Heart right ventricle (tissue), 16 donors: Measurements from ENCODE around the gene TRIM2. TPM values are rescaled to one million over a fixed set of nuclear protein-coding genes. Genes with fewer than 3 reads are reported as not detected.

Experiments
- ATAC-seq, 8 donors: fragments of 200-7000 bp; cut with Tn5 transposase; one replicate each; pipeline ENCODE4 v1.9.1; 2020; ENCODE audit warnings: mild to moderate bottlenecking in 8 of 8, moderate library complexity in 8 of 8, moderate number of reproducible peaks in 1 of 8
- DNase-seq, 2 donors: peaks; one replicate each; pipeline ENCODE4 v3.0.0-alpha.2; 2020
- H3K27ac ChIP-seq, 10 donors: fragments of 200-600 bp; sonication (generic) in 2 of 10; one replicate each; pipeline versions ENCODE4 v1.5.0 to v1.8.0; 2020 to 2022; ENCODE audit warnings: mild to moderate bottlenecking in 3 of 10
- H3K27me3 ChIP-seq, 7 donors: fragments of 200-600 bp; one replicate each; pipeline ENCODE4 v1.8.0; 2021 to 2022; ENCODE audit warnings: mild to moderate bottlenecking in 2 of 7
- H3K36me3 ChIP-seq, 9 donors: fragments of 200-600 bp; sonication (generic) in 1 of 9; one replicate each; pipeline versions ENCODE4 v1.5.0 to v1.8.0; 2020 to 2022; ENCODE audit warnings: mild to moderate bottlenecking in 2 of 9
- H3K4me1 ChIP-seq, 9 donors: fragments of 200-600 bp; sonication (generic) in 1 of 9; one replicate each; pipeline versions ENCODE4 v1.5.0 to v1.8.0; 2020 to 2022; ENCODE audit warnings: mild to moderate bottlenecking in 4 of 9
- H3K4me3 ChIP-seq, 10 donors: fragments of 200-600 bp; sonication (generic) in 2 of 10; one replicate each; pipeline versions ENCODE4 v1.5.0 to v1.8.0; 2020 to 2022; ENCODE audit warnings: mild to moderate bottlenecking in 7 of 10, moderate library complexity in 2 of 10
- H3K9me3 ChIP-seq, 11 donors: fragments of 200-600 bp in 10 of 11; sonication (generic) in 2 of 11; one replicate each; pipeline versions ENCODE4 v1.5.0 to v1.8.0; 2013 to 2022; ENCODE audit warnings: mild to moderate bottlenecking in 2 of 11, control low read depth in 1 of 11, moderate library complexity in 1 of 11
- WGBS, 2 donors: extraction: QIAGEN DNeasy Blood & Tissue Kit; methylation state at CpG; one replicate each; pipeline ENCODE4 v1.1.7; 2013; ENCODE audit warnings: inconsistent platforms in 1 of 2; 5-methylcytosine and 5-hydroxymethylcytosine counted together
- intact Hi-C, 10 donors: fragments of 100-400 bp; cut with DNase I; formaldehyde crosslinking; loops; one replicate each; pipeline versions ENCODE4 v1.11.1 to v1.14.2; 2022
- polyA plus RNA-seq, 2 donors: library from polyadenylated mRNA; stranded (reverse); fragments of 200-250 nt; gene quantifications; one replicate each; pipeline ENCODE4 v1.2.3, GENCODE V29; 2013
- total RNA-seq, 10 donors: library from RNA; stranded (reverse); fragmentation: NEBNext Ultra II Directional in 3 of 10; extraction: Animal tissue kit (Norgen Biotek cat#: 25700) in 3 of 10; gene quantifications; one replicate each; pipeline versions ENCODE4 v1.2.1 to v1.2.4, GENCODE V29; 2021 to 2023
- TF ChIP-seq, protein P1 (sequence below), 9 donors: fragments of 200-600 bp; sonication (generic) in 2 of 9; IDR thresholded peaks; one replicate each; pipeline versions ENCODE4 v1.5.0 to v1.8.0; 2021 to 2022; ENCODE audit warnings: antibody characterized with exemption in 9 of 9, mild to moderate bottlenecking in 5 of 9, moderate library complexity in 1 of 9
- donor health status: Arrhythmogenic right ventricular cardiomyopathy.
- donor health status: ischemic (EF 13 %, LVEDD 7.1; RV severe dilation, severe dysfunction).
- donor health status: healthy with polysubstance abuse.
- donor health status: DM: no; HTN: yes; CAD: no.
- donor health status: DM: no; HTN: no; CAD: no.
- donor health status: ischemic (EF 25% LVEDD 6.9; RV normal size, moderate dysfunction).
- donor health status: ischemic (EF 25% LVEDD 5.7; RV mildly dilated, moderate dysfunction).
- donor health status: healthy.
- donor health status: DM: yes; HTN: yes; CAD: no.
- donor health status: Ischemic cardiomyopathy.
- donor health status: ischemic (EF 35%, LVEDD 5.7; RV mildly dilated, moderate dysfunction).
- donor health status: nonischemic (EF 11% LVEDD 7.7; RV severe dilation, severe dysfunction).
- donor health status: DM: yes; HTN: yes; CAD: no.
- donor health status: PGD.
- donor health status: ischemic (EF 29% LVEDD 5.4; RV normal size, mild dysfunction).
- donor health status: nonischemic (EF 23%, LVEDD 6.1; RV moderate dilation, normal function).

The TRIM2 gene
- total and polyA plus RNA-seq, 12 donors, result 2.8 to 33.2 (median 20.5) TPM

- intact Hi-C loops, result loop anchor here in 9 of 10 donors (2.0 to 10.0 kb wide), 9 partner anchors 32 to 408 kb away; partner anchors contain the start of gene TMEM131L (in 5 of the 9)
- H3K27ac ChIP-seq, result no peak overlapping the region
Observed at GRCh38 chr4:153346563-153346962, 142.3 kb downstream of the TRIM2 start.

GRCh38 chr4:153347117-153347516 lies 142.9 kb downstream of the TRIM2 start:
- no peaks in the 10 kb centered on the region for H3K36me3 ChIP-seq
- no peak overlapping the region for H3K4me3 ChIP-seq
- H3K4me1 ChIP-seq, result peaks cover 0 to 24% (median 14%) of the 10 kb centered on the region in 9 donors
- TF ChIP-seq, protein P1, sequence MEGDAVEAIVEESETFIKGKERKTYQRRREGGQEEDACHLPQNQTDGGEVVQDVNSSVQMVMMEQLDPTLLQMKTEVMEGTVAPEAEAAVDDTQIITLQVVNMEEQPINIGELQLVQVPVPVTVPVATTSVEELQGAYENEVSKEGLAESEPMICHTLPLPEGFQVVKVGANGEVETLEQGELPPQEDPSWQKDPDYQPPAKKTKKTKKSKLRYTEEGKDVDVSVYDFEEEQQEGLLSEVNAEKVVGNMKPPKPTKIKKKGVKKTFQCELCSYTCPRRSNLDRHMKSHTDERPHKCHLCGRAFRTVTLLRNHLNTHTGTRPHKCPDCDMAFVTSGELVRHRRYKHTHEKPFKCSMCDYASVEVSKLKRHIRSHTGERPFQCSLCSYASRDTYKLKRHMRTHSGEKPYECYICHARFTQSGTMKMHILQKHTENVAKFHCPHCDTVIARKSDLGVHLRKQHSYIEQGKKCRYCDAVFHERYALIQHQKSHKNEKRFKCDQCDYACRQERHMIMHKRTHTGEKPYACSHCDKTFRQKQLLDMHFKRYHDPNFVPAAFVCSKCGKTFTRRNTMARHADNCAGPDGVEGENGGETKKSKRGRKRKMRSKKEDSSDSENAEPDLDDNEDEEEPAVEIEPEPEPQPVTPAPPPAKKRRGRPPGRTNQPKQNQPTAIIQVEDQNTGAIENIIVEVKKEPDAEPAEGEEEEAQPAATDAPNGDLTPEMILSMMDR (IDR thresholded peaks at IDR 0.05), result no peak
- no peak for DNase-seq
- ATAC-seq, result no peak
- intact Hi-C loops, result loop anchor here in 9 of 10 donors (2.0 to 10.0 kb wide), 9 partner anchors 32 to 408 kb away; partner anchors contain the start of gene TMEM131L (in 5 of the 9)
- no peaks in the 10 kb centered on the region for H3K9me3 ChIP-seq
- no peak overlapping the region for H3K27ac ChIP-seq
- H3K27me3 ChIP-seq, result no peaks in the 10 kb centered on the region

More at GRCh38 chr4:153346563-153346962, 142.3 kb downstream of the TRIM2 start:
- Histone ChIP-seq H3K27me3 (no peaks in the 10 kb centered on the region), H3K9me3 (no peaks in the 10 kb centered on the region), H3K36me3 (no peaks in the 10 kb centered on the region), H3K4me3 (no peak overlapping the region), H3K4me1 (peaks cover 2 to 29% (median 17%) of the 10 kb centered on the region in 9 donors)
- ATAC-seq, result no peak
- TF ChIP-seq, protein P1 (IDR thresholded peaks at IDR 0.05), result no peak
- DNase-seq, result no peak
- WGBS, 2 donors, result 84 to 87% methylated on average over 5 of the region's 5 CpGs

DNA sequence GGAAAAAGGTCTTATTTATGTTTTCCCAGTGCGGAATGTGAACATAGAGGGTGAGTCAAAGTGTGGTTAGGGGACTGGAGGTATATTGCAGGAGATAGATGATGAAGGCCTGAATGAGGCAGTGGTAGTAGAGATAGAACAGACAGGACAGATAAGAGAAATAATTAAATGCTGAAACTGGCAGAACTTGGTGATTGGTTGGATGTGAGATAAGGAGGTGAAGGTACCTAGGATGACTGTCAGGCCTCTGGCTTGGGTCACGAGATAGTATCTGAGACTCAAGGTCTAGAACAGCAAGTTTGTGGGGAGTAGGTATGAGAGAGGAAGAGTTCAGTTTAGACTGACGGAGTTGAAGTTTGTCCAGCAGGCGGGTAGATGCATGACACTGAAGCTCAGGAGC lies 143.8 kb downstream of the TRIM2 start:
- Histone ChIP-seq H3K4me3 (no peak overlapping the region), H3K9me3 (no peaks in the 10 kb centered on the region), H3K4me1 (peaks cover 0 to 19% (median 14%) of the 10 kb centered on the region in 9 donors), H3K27ac (no peak overlapping the region), H3K27me3 (no peaks in the 10 kb centered on the region), H3K36me3 (no peaks in the 10 kb centered on the region)
- ATAC-seq (no peak), DNase-seq (no peak)
- WGBS, 2 donors, result 82 to 98% methylated on average over 4 of the region's 4 CpGs
- TF ChIP-seq, protein P1 (IDR thresholded peaks at IDR 0.05), result no peak
- intact Hi-C loops, result loop anchor here in 9 of 10 donors (5.0 to 10.0 kb wide), 8 partner anchors 87 to 407 kb away; partner anchors contain the start of gene TMEM131L (in 5 of the 9)

DNA sequence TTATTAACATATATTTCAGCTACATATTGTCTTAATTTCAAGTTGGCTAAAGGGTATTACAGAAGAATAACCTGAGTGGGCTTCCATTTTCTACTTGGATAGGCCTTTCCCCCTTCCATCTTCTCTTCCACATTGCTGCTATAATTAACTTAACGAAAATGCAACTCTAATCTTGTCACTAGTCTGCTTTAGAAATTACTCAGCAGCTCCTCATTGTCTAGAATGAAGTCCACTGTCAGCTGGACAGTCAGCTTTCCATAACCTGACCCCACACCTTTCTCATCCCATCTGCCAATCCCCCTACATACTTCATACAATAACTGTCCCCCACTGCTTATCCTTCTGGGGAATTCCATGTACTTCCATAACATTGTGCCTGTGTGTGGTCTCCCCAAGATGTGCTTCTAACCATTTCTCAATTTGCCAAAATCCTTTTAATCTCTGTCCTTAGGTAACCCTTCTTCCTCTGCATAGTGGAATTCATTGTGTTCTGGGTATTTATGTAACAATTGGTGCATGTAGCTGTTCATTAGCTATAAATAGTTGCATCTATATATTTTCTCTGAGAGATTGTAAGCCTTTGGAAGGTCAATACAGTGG lies 145.1 kb downstream of the TRIM2 start:
- TF ChIP-seq, protein P1 (IDR thresholded peaks at IDR 0.05), result no peak
- Histone ChIP-seq H3K27me3 (no peaks in the 10 kb centered on the region), H3K27ac (no peak overlapping the region), H3K4me1 (peaks cover 0 to 16% (median 8%) of the 10 kb centered on the region in 9 donors), H3K9me3 (no peaks in the 10 kb centered on the region), H3K36me3 (no peaks in the 10 kb centered on the region), H3K4me3 (no peak overlapping the region)
- intact Hi-C loops, result loop anchor here in 9 of 10 donors (5.0 to 10.0 kb wide), 8 partner anchors 85 to 405 kb away; partner anchors contain the start of gene TMEM131L (in 5 of the 9)
- no peak for DNase-seq
- no peak for ATAC-seq
- 63 to 80% methylated on average over 1 of the region's 1 CpG for WGBS, 2 donors
